Inferior parietal cortex (tissue), 1 donor: ENCODE data around the gene GPR52.
"Not testable (repeated sequence)": the region's sequence is repeated elsewhere in the genome, so short reads cannot be mapped to it uniquely, and the experiment has no call there.

Source experiments
- DNase-seq: peaks from one replicate; pipeline ENCODE4 v3.0.0-alpha.2; 2016; ENCODE audit errors: extremely low spot score

Gene GPR52, protein sequence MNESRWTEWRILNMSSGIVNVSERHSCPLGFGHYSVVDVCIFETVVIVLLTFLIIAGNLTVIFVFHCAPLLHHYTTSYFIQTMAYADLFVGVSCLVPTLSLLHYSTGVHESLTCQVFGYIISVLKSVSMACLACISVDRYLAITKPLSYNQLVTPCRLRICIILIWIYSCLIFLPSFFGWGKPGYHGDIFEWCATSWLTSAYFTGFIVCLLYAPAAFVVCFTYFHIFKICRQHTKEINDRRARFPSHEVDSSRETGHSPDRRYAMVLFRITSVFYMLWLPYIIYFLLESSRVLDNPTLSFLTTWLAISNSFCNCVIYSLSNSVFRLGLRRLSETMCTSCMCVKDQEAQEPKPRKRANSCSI

DNA sequence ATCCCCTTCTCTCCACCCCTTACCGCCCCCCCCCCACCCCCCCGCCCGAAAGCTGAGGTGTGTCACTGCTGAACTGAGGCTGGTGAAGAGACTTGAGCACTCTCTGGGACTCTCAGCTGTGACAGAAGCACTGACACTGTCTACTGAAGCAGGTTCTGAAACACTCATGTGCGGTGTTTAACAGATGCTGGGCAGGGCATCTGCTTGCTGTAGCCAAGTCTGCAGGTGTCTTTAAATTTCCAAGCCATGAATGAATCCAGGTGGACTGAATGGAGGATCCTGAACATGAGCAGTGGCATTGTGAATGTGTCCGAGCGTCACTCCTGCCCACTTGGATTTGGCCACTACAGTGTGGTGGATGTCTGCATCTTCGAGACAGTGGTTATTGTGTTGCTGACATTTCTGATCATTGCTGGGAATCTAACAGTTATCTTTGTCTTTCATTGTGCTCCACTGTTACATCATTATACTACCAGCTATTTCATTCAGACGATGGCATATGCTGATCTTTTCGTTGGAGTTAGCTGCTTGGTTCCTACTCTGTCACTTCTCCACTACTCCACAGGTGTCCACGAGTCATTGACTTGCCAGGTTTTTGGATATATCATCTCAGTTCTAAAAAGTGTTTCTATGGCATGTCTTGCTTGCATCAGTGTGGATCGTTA lies at the start of gene GPR52:
GPR52 (plus strand) TSS at position 99 of the 665 bp plus-strand sequence; CDS start at position 247, 148 bp downstream.
- peak; percentile 39 for DNase-seq

DNA sequence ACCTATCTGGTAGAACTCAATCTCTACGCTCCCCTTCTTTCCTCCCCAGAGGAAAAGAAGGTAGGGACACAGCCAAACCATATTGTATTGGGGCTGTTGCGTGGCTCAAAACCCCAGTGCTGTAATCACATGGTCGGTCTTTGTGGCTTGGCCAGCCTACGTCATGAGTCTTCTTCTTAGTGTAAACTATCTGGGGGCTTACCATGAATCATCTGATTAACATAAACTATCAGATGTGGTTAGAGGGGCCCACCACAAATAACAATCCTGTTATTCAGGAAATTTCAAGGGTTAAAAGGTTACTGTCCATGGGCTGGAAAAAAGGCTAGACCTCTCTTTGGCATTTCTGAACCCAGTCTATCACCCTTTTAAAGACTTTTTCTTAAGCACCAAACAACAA lies 49.5 kb upstream of the GPR52 start:
- DNase-seq = no peak

GRCh38 chr1:174399211-174399610 lies 48.6 kb upstream of the GPR52 start:
- no peak for DNase-seq

DNA sequence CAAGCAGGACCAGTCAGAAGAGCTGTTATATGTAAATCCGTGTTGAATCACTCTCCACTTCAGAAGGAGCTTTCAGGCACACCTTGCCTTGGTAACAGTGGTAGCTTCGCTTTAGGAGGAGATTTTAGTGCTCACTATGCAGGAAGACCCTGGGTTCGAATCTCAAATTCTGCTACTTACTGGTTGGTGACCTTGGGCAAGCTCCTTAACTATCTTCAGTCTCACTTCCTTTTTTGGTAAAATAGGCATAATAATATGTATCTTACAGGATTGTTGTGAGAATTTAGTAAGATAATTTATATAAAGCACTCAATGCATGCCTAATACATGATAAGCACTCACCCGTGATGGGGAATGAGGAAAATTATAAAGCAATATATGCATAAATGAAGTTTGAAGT lies 46.7 kb upstream of the GPR52 start:
- DNase-seq = no peak

GRCh38 chr1:174405219-174405618 lies 42.5 kb upstream of the GPR52 start:
- no peak for DNase-seq

GRCh38 chr1:174406421-174406820 lies 41.3 kb upstream of the GPR52 start:
- no peak for DNase-seq

GRCh38 chr1:174407665-174408064 lies 40.1 kb upstream of the GPR52 start:
- DNase-seq = no peak

DNA sequence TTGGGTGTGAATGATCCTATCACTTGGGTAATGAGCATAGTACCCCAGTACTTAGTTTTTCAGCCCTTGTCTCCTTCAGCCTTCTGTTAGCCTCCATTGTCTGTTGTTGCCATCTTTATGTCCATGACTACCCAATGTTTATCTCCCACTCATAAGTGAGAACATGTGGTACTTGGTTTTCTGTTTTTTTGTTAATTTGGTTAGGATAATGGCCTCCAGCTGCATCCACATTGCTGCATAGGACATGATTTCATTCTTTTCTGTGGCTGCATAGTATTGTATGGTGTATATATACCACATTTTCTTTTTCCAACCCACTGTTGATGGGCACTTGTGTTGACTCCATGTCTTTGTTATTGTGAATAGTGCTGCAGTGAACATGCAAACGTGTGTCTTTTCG lies 39.6 kb upstream of the GPR52 start:
- DNase-seq = no peak

- not testable (repeated sequence) for DNase-seq
Observed at GRCh38 chr1:174409801-174410200, 38.0 kb upstream of the GPR52 start.

GRCh38 chr1:174413632-174414031 lies 34.1 kb upstream of the GPR52 start:
- no peak for DNase-seq

GRCh38 chr1:174414203-174414602 lies 33.6 kb upstream of the GPR52 start:
- no peak for DNase-seq

DNA sequence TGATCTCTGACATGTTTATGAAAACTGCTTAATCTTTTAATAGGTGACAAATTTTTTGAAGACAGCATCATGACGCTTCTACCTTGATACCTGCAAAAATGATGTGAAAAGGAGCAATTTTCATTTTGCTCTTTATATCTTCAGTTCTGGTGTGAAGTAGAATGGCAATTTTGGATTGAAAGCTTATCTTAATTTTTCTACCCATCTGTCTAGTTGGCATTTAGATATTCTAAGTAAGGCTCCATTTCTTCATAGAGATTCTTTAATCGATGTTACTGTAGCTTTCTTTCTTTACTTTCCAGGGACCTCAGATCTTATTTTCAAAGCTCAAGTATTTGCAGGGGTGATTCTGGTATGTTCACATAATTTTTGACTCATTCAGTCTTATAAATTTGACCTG lies 32.3 kb upstream of the GPR52 start:
- DNase-seq = no peak

DNA sequence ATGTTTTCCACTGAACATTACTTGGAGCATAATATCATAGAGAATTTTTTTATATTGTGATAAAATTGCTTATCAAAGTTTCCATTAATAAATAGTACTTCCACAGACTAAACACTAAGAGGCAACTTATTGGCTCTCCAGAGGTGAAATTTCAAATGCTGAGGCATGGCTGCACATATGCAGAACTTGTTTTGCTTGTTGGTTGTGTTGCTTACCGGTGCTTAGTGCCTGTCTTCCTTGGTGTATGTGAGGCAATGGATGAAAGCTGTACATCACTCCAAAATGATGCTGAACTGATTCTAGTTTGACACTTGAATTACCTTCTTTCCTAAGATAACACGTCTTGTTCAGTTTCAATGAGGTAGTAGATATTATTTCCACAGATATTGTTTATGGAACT lies 29.8 kb upstream of the GPR52 start:
- DNase-seq = no peak

GRCh38 chr1:174425121-174425520 lies 22.6 kb upstream of the GPR52 start:
- no peak for DNase-seq

GRCh38 chr1:174426153-174426552 lies 21.6 kb upstream of the GPR52 start:
- no peak for DNase-seq

GRCh38 chr1:174428033-174428432 lies 19.7 kb upstream of the GPR52 start:
- no peak for DNase-seq

GRCh38 chr1:174428739-174429138 lies 19.0 kb upstream of the GPR52 start:
- DNase-seq = no peak

DNA sequence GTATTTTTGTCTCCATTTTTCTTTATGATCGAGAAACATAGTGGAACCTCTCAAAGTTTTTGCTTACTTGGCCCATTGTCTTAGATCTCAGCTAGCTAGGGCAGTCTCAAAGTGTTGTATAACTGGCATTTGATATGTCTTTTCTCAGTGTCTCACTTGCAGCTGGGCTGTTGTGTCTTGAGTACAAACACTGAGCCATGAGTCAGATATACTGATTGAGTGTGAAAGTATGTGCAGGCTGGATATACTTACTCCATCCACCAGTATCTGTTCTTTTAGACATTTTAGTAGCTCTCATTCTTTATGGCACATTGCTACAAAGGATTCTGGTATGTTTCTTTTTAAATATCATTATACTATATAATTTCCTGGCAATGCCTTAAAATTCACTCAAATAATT lies 14.3 kb upstream of the GPR52 start:
- DNase-seq = peak; percentile 37

GRCh38 chr1:174445351-174445750 lies 2.4 kb upstream of the GPR52 start:
- no peak for DNase-seq

DNA sequence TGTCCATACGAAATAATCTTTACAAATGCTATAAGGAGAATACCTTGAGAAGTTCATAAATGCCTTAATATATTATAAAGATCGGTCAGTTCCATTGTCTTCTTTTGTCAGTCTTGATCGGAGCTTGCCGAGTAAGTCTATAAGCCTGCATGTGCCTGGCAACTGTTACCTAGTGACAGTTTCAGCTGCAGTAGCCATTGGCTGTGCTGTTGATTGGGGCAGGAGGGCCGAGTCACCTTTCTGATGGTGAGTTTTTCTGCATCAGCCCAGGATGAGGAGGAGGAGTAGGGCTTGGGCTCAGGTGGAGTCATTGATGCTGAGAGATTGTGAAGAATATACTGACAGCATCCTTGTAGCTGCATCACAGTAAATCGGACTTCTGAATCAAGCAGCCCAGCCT lies 1.9 kb upstream of the GPR52 start:
- DNase-seq = no peak

GRCh38 chr1:174448531-174448883 lies 743 bp downstream of the GPR52 start:
- no peak for DNase-seq

DNA sequence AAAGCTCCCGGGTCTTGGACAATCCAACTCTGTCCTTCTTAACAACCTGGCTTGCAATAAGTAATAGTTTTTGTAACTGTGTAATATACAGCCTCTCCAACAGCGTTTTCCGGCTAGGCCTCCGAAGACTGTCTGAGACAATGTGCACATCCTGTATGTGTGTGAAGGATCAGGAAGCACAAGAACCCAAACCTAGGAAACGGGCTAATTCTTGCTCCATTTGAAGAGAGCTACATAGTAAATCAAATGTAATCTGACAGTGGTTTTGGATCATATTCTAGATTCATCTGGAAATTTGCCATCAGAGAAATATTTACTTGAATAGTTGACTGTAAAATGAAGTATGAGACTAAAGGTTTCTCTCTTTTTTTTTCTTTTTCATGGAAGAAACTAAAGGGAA lies 1.2 kb downstream of the GPR52 start:
- DNase-seq = peak; percentile 34

DNA sequence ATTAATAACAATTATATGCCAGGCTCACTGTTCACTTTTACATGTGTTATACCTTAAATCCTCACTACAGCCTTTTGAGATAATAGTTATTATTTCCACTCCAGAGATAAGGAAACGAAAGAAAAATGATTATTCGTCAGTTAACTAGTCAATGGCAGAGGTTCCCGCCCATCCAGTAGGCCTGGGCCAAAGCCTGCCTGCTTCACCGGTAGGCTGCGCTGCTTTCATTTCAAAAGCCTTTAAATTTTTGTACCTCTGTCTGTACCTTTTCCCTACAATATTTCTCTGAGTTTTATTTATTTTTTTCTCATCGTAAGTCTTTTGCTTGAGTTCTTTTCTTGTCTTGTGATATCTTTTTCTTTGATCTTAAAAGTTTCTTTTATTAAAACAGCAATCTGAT lies 3.6 kb downstream of the GPR52 start:
- DNase-seq = no peak

DNA sequence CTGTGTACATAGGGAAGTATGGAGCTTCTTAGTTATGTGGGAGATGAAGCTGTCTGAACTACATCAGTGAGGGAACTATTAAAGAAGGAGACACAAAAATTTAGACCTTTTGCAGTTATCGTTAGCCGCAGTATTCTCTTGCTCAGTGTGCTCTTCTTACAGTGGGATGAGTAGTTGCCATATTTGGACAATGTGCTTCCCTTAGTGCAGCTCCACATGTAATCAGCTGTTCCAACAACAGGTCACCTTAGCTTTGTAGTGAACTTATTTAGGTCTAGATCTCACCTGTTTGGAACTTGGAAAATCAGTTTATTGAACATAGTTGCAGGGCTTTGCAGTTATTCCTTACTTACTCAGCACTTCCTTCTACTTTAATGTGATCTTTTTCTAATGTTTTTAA lies 18.1 kb downstream of the GPR52 start:
- DNase-seq = no peak
